GM12801 (cell line): ENCODE results near the gene FOXP4.

ENCODE experiments used
- TF ChIP-seq, protein P1 (sequence below): IDR thresholded peaks from one replicate; pipeline ENCODE4 v1.5.1; 2011; ENCODE audit warnings: control low read depth; ENCODE audit not compliant: insufficient read length; ENCODE audit errors: extremely low read depth

Gene FOXP4

DNA sequence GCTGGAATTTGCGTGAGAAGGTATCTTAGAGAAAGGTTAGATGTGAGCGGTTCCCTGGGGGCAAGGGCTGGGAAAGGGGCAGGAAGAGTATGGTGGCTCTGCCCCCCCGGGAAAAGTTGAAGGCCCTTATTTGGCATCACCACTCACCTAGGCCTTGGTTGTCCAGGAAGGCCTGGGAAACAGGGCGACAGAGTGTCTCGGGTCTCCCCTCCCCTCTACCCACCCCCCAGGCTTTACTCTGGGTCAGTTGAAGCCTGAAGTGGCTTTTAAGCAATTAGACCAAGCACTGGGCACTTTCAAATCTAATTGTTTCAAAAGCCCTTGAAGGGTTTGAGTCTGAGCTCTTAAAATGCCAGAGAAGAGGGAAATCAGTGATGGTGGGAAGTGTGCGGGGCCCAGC lies 30.2 kb upstream of the FOXP4 start:
- TF ChIP-seq, protein P1, sequence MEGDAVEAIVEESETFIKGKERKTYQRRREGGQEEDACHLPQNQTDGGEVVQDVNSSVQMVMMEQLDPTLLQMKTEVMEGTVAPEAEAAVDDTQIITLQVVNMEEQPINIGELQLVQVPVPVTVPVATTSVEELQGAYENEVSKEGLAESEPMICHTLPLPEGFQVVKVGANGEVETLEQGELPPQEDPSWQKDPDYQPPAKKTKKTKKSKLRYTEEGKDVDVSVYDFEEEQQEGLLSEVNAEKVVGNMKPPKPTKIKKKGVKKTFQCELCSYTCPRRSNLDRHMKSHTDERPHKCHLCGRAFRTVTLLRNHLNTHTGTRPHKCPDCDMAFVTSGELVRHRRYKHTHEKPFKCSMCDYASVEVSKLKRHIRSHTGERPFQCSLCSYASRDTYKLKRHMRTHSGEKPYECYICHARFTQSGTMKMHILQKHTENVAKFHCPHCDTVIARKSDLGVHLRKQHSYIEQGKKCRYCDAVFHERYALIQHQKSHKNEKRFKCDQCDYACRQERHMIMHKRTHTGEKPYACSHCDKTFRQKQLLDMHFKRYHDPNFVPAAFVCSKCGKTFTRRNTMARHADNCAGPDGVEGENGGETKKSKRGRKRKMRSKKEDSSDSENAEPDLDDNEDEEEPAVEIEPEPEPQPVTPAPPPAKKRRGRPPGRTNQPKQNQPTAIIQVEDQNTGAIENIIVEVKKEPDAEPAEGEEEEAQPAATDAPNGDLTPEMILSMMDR: no peak

DNA sequence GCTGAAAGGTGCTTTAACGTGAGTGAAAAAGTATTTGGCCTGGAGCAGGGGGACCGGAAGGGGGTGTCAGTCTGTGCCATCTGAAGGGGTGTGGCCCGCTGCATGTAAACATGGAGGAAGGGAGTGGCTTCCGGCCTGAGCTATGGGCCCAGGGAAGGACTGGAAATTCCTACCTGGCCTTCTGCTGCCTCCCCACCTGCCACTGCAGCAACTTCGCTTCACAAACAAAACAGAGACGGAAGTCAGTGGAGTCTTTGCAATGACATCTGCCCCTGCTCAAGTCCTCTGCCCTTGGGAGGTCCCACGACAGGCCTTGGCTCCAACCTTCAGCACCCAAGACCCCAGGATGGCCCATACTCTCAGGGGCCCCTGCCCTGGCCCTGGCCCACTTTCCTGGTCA lies 28.1 kb upstream of the FOXP4 start:
- TF ChIP-seq, protein P1: no peak

DNA sequence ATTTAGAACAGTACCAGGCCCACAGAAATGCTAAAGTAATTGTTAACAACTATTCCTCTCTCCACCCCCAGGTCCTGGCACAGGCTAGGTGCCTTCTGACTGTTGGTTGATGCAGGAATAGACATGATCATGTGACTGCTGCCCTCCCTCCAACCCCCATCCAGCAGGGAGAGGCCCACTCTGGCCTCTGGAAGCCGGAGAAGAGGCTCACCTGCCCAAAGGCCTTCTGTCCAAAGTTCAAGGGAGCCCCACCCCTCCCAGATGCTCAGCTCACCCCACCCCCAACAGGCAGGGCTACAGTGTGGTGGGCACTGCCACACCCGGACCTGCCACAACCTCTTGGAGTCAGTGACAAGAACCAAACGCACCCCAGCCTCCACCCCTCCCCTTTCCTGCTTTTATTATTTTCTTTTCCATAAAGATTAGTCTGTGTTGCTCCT lies 26.9 kb upstream of the FOXP4 start:
- TF ChIP-seq, protein P1: no peak

DNA sequence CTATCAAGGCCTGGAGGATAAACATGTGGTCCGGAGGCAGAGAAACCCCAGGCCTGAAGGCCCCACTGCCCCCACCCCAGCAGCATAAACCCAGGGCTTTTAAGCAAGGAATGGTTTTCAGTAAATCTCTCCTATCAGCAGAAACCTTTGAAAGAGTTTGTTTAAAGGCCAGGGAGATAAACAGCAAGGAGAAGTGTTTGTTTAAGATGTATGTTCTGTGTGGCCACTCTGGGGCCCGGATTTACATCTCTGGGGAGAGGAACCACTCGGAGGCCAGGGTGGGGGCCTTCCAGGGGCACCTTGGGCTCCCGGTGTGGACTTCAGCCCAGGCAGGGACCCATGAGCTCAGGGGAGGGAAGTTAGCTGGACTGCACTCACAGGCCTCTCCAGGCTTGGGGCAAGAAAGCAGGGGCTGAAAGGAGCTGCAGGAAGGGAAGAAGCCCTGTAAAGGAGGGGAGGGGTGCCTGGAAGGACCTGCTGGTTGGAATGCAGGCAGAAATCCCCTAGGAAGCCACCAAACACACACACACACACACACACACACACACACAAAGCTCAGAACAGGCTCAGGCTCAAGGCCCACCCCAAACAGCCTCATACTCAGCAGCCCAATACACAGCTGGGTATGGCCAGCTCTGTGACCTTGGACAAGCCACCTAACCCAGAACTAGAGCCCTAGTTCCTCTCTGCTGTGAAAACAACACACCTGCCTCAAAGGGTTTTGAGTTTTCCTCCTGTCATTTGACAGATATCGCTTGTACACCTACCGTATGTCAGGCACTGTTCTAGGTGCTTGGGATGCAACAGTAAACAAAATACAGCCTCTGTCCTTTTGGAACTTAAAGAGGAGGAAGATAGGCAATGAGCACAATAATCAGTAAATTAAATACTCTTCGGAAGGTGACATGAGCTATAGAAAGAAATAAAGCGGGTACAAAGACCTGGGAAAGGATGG lies 26.2 kb upstream of the FOXP4 start:
- TF ChIP-seq, protein P1: no peak

DNA sequence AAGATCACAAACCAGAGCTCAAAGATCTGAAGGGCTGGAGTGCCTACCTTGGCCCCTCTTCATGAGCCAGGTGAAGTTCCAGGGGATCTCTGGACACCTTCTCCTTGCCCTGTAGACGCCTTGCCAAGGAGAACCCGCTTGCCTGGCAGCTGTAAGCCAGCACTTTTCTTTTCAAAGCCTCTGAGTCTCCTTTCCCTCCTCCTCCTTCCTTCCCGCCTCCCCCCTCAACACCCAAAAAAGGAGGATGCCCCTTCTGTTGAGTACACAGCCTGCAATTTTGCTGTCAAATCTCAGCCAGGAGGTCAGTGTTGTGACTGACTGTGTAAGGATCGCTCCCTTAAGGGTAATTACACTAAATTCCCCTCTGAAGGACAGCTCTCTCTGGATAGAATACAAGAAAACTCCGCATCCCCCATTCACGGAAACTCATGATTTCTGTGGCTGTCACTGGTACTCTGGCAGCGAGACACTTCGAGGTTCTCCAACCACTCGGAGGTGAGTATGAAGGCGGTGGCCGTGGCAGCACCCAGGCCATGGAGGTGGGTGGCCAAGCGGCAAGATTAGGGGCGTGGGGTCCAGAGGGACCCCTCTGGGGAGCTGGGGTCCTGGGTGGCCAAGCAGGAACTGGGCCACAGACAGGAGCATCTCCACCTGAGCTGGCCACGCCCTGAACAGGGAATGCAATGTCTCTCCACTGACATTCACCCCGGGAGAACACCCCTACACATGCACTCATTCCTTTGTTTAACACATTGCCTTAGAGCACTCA lies 23.2 kb upstream of the FOXP4 start:
- TF ChIP-seq, protein P1: no peak

DNA sequence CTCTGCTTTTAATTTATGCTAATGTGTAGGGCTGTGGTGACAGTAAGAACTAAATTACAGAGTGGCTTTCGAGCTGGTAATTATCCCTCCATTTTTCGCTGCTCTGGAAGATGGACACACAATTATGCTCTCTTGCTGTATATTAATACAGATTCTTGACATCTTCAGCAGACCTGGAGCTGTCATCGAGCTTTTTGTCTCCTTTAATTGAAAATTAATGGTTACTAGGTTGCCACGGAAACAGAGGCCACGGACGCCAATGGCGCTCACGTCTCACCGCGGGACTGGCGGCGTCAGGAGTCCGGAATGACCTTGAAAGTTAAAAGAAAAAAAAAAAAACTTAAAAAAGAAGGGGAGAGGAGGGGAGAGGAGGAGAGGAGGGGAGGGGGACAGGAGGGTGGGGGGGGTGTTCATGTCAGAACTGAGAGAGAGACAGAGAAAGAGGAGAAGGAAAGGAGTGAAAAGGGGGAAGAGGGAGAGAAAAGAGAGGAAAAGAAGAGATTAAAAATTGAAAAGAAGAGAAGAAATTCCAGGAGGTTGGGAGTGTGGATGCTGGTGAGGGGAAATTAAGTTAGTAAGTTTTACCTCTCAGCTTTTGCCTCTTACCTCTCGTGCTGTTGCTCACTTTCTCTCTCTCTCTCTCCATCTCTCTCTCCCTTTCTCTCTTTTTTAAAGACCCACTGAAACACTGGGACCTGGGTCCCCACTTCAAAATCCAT lies 22.1 kb upstream of the FOXP4 start:
- TF ChIP-seq, protein P1: no peak

DNA sequence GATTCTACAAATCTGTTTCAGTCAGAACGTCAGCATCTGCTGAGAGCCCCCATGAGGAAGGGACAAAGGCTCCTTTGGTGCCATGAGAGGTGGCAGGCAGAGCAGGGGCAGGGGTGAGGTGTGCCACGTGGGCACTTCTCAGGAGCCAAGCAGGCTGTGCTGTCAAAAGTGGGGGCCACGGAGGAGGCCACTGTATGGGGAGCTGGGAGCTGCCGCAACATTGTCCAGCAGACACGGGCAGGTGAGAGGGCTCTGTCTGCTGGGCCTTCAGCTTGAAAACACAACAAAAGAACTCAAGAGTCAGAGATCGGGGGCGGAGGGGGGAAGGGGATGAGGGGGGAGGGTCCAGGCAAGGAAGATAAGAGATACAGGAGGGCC lies 21.6 kb upstream of the FOXP4 start:
- TF ChIP-seq, protein P1: no peak
